H9 (cell line): ENCODE results near the gene DSN1. TPM values are rescaled to one million over a fixed set of nuclear protein-coding genes. Genes with fewer than 3 reads are reported as not detected.

Experiments used
- DNase-seq: peaks from one replicate; pipeline ENCODE4 v3.0.0-alpha.2; 2017
- H2AFZ ChIP-seq: one replicate; pipeline ENCODE4 v1.6.1; 2013; ENCODE audit warnings: mild to moderate bottlenecking, low read length, control low read depth, moderate library complexity
- H2AK5ac ChIP-seq: 2 replicates; pipeline ENCODE4 v1.6.1; 2013; ENCODE audit warnings: low read length, control low read depth, mixed read lengths; ENCODE audit not compliant: insufficient read length
- H2BK120ac ChIP-seq: one replicate; pipeline ENCODE4 v1.6.1; 2013; ENCODE audit warnings: low read depth, mild to moderate bottlenecking, low read length, control low read depth, inconsistent platforms; ENCODE audit not compliant: poor library complexity, severe bottlenecking
- H2BK12ac ChIP-seq: 2 replicates; pipeline ENCODE4 v1.6.1; 2013; ENCODE audit warnings: low read length, control low read depth, mixed read lengths, low read depth; ENCODE audit not compliant: insufficient read length
- H2BK15ac ChIP-seq: 2 replicates; pipeline ENCODE4 v1.6.1; 2013; ENCODE audit warnings: low read depth, low read length, control low read depth
- H2BK20ac ChIP-seq: one replicate; pipeline ENCODE4 v1.6.1; 2013; ENCODE audit warnings: low read depth, mild to moderate bottlenecking, low read length, control low read depth, inconsistent platforms; ENCODE audit not compliant: poor library complexity, severe bottlenecking
- H2BK5ac ChIP-seq: 2 replicates; pipeline ENCODE4 v1.6.1; 2013; ENCODE audit warnings: low read length, control low read depth, mixed read lengths; ENCODE audit not compliant: insufficient read length
- H3K14ac ChIP-seq: 2 replicates; pipeline ENCODE4 v1.6.1; 2013; ENCODE audit warnings: low read length, control low read depth; ENCODE audit not compliant: insufficient read depth
- H3K18ac ChIP-seq: 2 replicates; pipeline ENCODE4 v1.6.1; 2013; ENCODE audit warnings: low read depth, mild to moderate bottlenecking, mixed read lengths, low read length, control low read depth; ENCODE audit not compliant: insufficient read length
- H3K23ac ChIP-seq: 2 replicates; pipeline ENCODE4 v1.6.1; 2013; ENCODE audit warnings: low read length, control low read depth, mixed read lengths, low read depth; ENCODE audit not compliant: insufficient read length
- H3K23me2 ChIP-seq: 2 replicates; pipeline ENCODE4 v1.6.1; 2013; ENCODE audit warnings: low read depth, mild to moderate bottlenecking, mixed read lengths, low read length, control low read depth; ENCODE audit not compliant: insufficient read length, poor library complexity, severe bottlenecking
- H3K27ac ChIP-seq: 2 replicates; pipeline ENCODE4 v1.5.1; 2013; ENCODE audit warnings: low read length, control low read depth, mixed read lengths, low read depth; ENCODE audit not compliant: insufficient read length
- H3K27me3 ChIP-seq: 2 replicates; pipeline ENCODE4 v1.6.1; 2013; ENCODE audit warnings: low read length, control low read depth, inconsistent platforms; ENCODE audit not compliant: insufficient read depth
- H3K4ac ChIP-seq: 2 replicates; pipeline ENCODE4 v1.6.1; 2013; ENCODE audit warnings: low read depth, mild to moderate bottlenecking, control low read depth, inconsistent platforms, low read length, moderate library complexity
- H3K4me1 ChIP-seq: 2 replicates; pipeline ENCODE4 v1.6.1; 2013; ENCODE audit warnings: low read length, control low read depth, inconsistent platforms; ENCODE audit not compliant: insufficient read depth
- H3K4me2 ChIP-seq: 2 replicates; pipeline ENCODE4 v1.6.1; 2013; ENCODE audit warnings: low read length, control low read depth, mixed read lengths; ENCODE audit not compliant: insufficient read length, insufficient read depth
- H3K56ac ChIP-seq: 2 replicates; pipeline ENCODE4 v1.6.1; 2013; ENCODE audit warnings: low read depth, mild to moderate bottlenecking, mixed read lengths, low read length, control low read depth; ENCODE audit not compliant: insufficient read length
- H3K79me1 ChIP-seq: 2 replicates; pipeline ENCODE4 v1.6.1; 2013; ENCODE audit warnings: low read depth, mild to moderate bottlenecking, moderate library complexity, low read length, control low read depth, inconsistent platforms; ENCODE audit not compliant: insufficient read depth, poor library complexity, severe bottlenecking
- H3K79me2 ChIP-seq: 2 replicates; pipeline ENCODE4 v1.6.1; 2013; ENCODE audit warnings: low read length, control low read depth, inconsistent platforms; ENCODE audit not compliant: insufficient read depth
- H3K9ac ChIP-seq: 2 replicates; pipeline ENCODE4 v1.6.1; 2013; ENCODE audit warnings: low read length, control low read depth, mixed read lengths; ENCODE audit not compliant: insufficient read length; ENCODE audit errors: extremely low read depth
- H3K9me3 ChIP-seq: one replicate; pipeline ENCODE4 v1.6.1; 2013; ENCODE audit warnings: low read depth, low read length, inconsistent platforms; ENCODE audit not compliant: control insufficient read depth
- H3T11ph ChIP-seq: one replicate; pipeline ENCODE4 v1.6.1; 2013; ENCODE audit warnings: mild to moderate bottlenecking, low read length, control low read depth, inconsistent platforms
- H4K20me1 ChIP-seq: one replicate; pipeline ENCODE4 v1.6.1; 2013; ENCODE audit not compliant: control insufficient read depth, insufficient read length, insufficient read depth
- H4K5ac ChIP-seq: 2 replicates; pipeline ENCODE4 v1.6.1; 2013; ENCODE audit warnings: low read depth, mild to moderate bottlenecking, mixed read lengths, low read length, control low read depth; ENCODE audit not compliant: insufficient read length
- H4K8ac ChIP-seq: replicated peaks from 2 replicates; pipeline ENCODE4 v1.6.1; 2013; ENCODE audit warnings: low read length, control low read depth, mixed read lengths, low read depth; ENCODE audit not compliant: insufficient read length
- H4K91ac ChIP-seq: 2 replicates; pipeline ENCODE4 v1.6.1; 2013; ENCODE audit warnings: low read depth, mild to moderate bottlenecking, moderate library complexity, mixed read lengths, low read length, control low read depth; ENCODE audit not compliant: insufficient read length
- H3K27ac Mint-ChIP-seq, 3 experiments: 2 replicates in 2 of 3; 3 replicates in 1 of 3; pipeline ENCODE4 v1.8.0; 2020 to 2021; ENCODE audit warnings: mixed read lengths in 3 of 3, mild to moderate bottlenecking in 1 of 3, moderate library complexity in 1 of 3
- H3K27me3 Mint-ChIP-seq: 2 replicates; pipeline ENCODE4 v1.8.0; 2021; ENCODE audit warnings: low read depth, mild to moderate bottlenecking, moderate library complexity, mixed read lengths
- H3K36me3 Mint-ChIP-seq, 3 experiments: 2 replicates in 2 of 3; 3 replicates in 1 of 3; pipeline ENCODE4 v1.8.0; 2020 to 2021; ENCODE audit warnings: low read depth in 3 of 3, mixed read lengths in 3 of 3; ENCODE audit not compliant: insufficient read depth in 1 of 3
- H3K4me1 Mint-ChIP-seq, 2 experiments: 2 replicates each; pipeline ENCODE4 v1.8.0; 2020; ENCODE audit warnings: mixed read lengths in 2 of 2
- H3K4me3 Mint-ChIP-seq, 2 experiments: 2 replicates in 1 of 2; 3 replicates in 1 of 2; pipeline ENCODE4 v1.8.0; 2020 to 2021; ENCODE audit warnings: mild to moderate bottlenecking in 2 of 2, mixed read lengths in 2 of 2, moderate library complexity in 1 of 2
- H3K9me3 Mint-ChIP-seq, 2 experiments: 2 replicates in 1 of 2; 3 replicates in 1 of 2; pipeline ENCODE4 v1.8.0; 2020; ENCODE audit warnings: mild to moderate bottlenecking in 2 of 2, mixed read lengths in 2 of 2, moderate library complexity in 1 of 2
- WGBS: extraction: QIAGEN DNeasy Blood & Tissue Kit; methylation state at CpG from one replicate; pipeline ENCODE4 v1.1.7; 2013; ENCODE audit warnings: missing lambda C conversion rate, low lambda C conversion rate, mixed read lengths; ENCODE audit not compliant: insufficient read length; ENCODE audit errors: extremely low coverage; 5-methylcytosine and 5-hydroxymethylcytosine counted together
- total RNA-seq: library from RNA; stranded (reverse); gene quantifications from 2 replicates; pipeline ENCODE4 v1.2.1, GENCODE V29; 2021
- TF ChIP-seq, protein P1 (sequence below): fragments of 200-600 bp; sonication (generic); conservative IDR thresholded peaks from 3 replicates; pipeline ENCODE4 v1.8.0; 2021; ENCODE audit warnings: antibody characterized with exemption, mild to moderate bottlenecking

Gene DSN1
- total RNA-seq, 1 experiment from 2014 or later: 22.8 TPM

DNA sequence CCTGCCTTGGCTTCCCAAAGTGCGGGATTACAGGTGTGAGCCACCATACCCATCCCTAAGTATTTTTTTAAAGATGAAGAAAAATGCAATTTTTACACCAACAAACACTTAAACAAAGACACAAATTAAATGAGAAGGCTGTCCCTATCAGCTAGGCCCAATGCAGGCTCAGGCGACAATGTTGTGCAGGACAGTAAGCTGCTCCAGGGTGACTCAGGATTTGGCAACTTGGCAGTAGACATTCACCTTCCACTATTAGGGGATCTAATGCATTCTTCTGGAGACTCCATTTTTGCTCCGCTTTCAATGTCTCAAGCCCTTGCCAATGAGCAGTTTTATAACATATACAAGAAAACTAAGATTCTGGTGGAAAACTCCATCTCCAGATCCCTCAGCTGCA lies 47.4 kb downstream of the DSN1 start:
- Histone ChIP-seq H2AK5ac (no peak overlapping the region), H2BK120ac (no peak overlapping the region), H3K18ac (no peak overlapping the region), H3K9me3 (no peaks in the 10 kb centered on the region), H3K27ac (no peak overlapping the region), H3K9ac (no peak overlapping the region), H3K4me1 (0 out of 2 replicates have a peak, but pooled peaks cover 3% of the 10 kb centered on the region), H3K4ac (no peak overlapping the region), H3K23ac (no peak overlapping the region), H4K8ac (no peak overlapping the region), H2AFZ (no peak overlapping the region), H2BK5ac (no peak overlapping the region), H3K4me2 (no peak overlapping the region), H3K27me3 (no peaks in the 10 kb centered on the region), H2BK20ac (no peak overlapping the region), H3K79me1 (no peaks in the 10 kb centered on the region), H3T11ph (no peak overlapping the region), H3K23me2 (no peaks in the 10 kb centered on the region), H4K20me1 (no peaks in the 10 kb centered on the region), H2BK12ac (no peak overlapping the region), H2BK15ac (no peak overlapping the region), H4K5ac (no peak overlapping the region), H4K91ac (no peak overlapping the region), H3K14ac (no peak overlapping the region), H3K56ac (no peak overlapping the region), H3K79me2 (no peaks in the 10 kb centered on the region)
- Mint-ChIP-seq H3K27me3 (no peaks in the 10 kb centered on the region), H3K36me3 (0 out of 7 replicates have a peak, but pooled peaks cover 0 to 2% (median 0%) of the 10 kb centered on the region in 3 experiments), H3K4me3 (no peak overlapping the region), H3K4me1 (peaks cover 4% of the 10 kb centered on the region in 2 experiments; a peak in 1 of 4 replicates), H3K27ac (0 out of 7 replicates have a peak overlapping the region, but pooled peaks of 1 of the 3 experiments have one; percentile 61), H3K9me3 (no peaks in the 10 kb centered on the region)
- no CpG with 5 or more reads among the region's 3 CpGs for WGBS
- DNase-seq: no peak
- TF ChIP-seq, protein P1, sequence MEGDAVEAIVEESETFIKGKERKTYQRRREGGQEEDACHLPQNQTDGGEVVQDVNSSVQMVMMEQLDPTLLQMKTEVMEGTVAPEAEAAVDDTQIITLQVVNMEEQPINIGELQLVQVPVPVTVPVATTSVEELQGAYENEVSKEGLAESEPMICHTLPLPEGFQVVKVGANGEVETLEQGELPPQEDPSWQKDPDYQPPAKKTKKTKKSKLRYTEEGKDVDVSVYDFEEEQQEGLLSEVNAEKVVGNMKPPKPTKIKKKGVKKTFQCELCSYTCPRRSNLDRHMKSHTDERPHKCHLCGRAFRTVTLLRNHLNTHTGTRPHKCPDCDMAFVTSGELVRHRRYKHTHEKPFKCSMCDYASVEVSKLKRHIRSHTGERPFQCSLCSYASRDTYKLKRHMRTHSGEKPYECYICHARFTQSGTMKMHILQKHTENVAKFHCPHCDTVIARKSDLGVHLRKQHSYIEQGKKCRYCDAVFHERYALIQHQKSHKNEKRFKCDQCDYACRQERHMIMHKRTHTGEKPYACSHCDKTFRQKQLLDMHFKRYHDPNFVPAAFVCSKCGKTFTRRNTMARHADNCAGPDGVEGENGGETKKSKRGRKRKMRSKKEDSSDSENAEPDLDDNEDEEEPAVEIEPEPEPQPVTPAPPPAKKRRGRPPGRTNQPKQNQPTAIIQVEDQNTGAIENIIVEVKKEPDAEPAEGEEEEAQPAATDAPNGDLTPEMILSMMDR: no peak
